Pancreas (tissue), 10 donors: Measurements from ENCODE around the gene PSTPIP1. TPM values are rescaled to one million over a fixed set of nuclear protein-coding genes. Genes with fewer than 3 reads are reported as not detected.
"Not testable (repeated sequence)": the region's sequence is repeated elsewhere in the genome, so short reads cannot be mapped to it uniquely, and the experiment has no call there.

Experiments
- ATAC-seq, 4 donors: fragments of 200-7000 bp; cut with Tn5 transposase; one replicate each; pipeline versions ENCODE4 v1.8.0 to v1.9.1; 2020; ENCODE audit warnings: mild to moderate bottlenecking in 4 of 4, moderate library complexity in 4 of 4
- DNase-seq, 6 donors: peaks; one replicate each; pipeline ENCODE4 v3.0.0-alpha.2; 2020
- FAIRE-seq: peaks from 2 replicates; lab custom pipeline; 2012; peaks lifted over from hg19 to GRCh38; lab: Jason Lieb, UNC
- H3K27ac ChIP-seq, 4 donors: fragments of 200-600 bp; sonication (generic); 1 replicate in 3 of 4; 2 replicates in 1 of 4; pipeline versions ENCODE4 v1.5.0 to v1.8.0; 2020
- H3K27me3 ChIP-seq, 4 donors: fragments of 200-600 bp; one replicate each; pipeline ENCODE4 v1.8.0; 2021
- H3K36me3 ChIP-seq, 3 donors: fragments of 200-600 bp; sonication (generic) in 1 of 3; one replicate each; pipeline versions ENCODE4 v1.5.0 to v1.8.0; 2020 to 2021
- H3K4me1 ChIP-seq, 3 donors: fragments of 200-600 bp; one replicate each; pipeline ENCODE4 v1.8.0; 2021
- H3K4me3 ChIP-seq, 4 donors: fragments of 200-600 bp; sonication (generic) in 2 of 4; one replicate each; pipeline versions ENCODE4 v1.5.0 to v1.8.0; 2020 to 2021
- H3K9me3 ChIP-seq, 4 donors: fragments of 200-600 bp; one replicate each; pipeline ENCODE4 v1.8.0; 2021
- WGBS, 2 donors: extraction: QIAGEN DNeasy Blood & Tissue Kit; methylation state at CpG; one replicate each; pipeline ENCODE4 v1.1.7; 2013; 5-methylcytosine and 5-hydroxymethylcytosine counted together
- intact Hi-C, 3 donors: fragments of 100-400 bp; cut with DNase I; formaldehyde crosslinking; loops; one replicate each; pipeline versions ENCODE4 v1.11.1 to v1.14.2; 2022
- polyA plus RNA-seq, 2 donors: library from polyadenylated mRNA; stranded (reverse); fragments of 200-250 nt; gene quantifications; one replicate each; pipeline ENCODE4 v1.2.3, GENCODE V29; 2013
- total RNA-seq, 6 donors: library from RNA; stranded (reverse); fragmentation: NEBNext Ultra II Directional in 4 of 6; extraction: Animal tissue kit (Norgen Biotek cat#: 25700) in 4 of 6; gene quantifications; one replicate each; pipeline versions ENCODE4 v1.2.1 to v1.2.4, GENCODE V29; 2021 to 2023
- TF ChIP-seq, protein P1 (sequence below), 4 donors: fragments of 200-600 bp; sonication (generic) in 3 of 4; IDR thresholded peaks; one replicate each; pipeline versions ENCODE4 v1.5.0 to v1.8.0; 2021; ENCODE audit warnings: antibody characterized with exemption in 4 of 4
- donor health status: healthy with polysubstance abuse.
- donor health status: DM: no; HTN: no; CAD: no; lungs with moderate emphysema.
- donor health status: DM: no; HTN: no; CAD: no.
- donor health status: control.
- donor health status: control.
- donor health status: Bipolar disorder and iron deficiency.
- donor health status: DM: yes; HTN: yes; CAD: no.
- donor health status: DM: no; HTN: no; CAD: no.
- donor health status: DM: no; HTN: no; CAD: no.
- donor health status: DM: yes; HTN: yes; CAD: no.

Gene PSTPIP1
- total and polyA plus RNA-seq, 8 donors, result 0.83 to 6.2 (median 3.6) TPM; not detected in 1

DNA sequence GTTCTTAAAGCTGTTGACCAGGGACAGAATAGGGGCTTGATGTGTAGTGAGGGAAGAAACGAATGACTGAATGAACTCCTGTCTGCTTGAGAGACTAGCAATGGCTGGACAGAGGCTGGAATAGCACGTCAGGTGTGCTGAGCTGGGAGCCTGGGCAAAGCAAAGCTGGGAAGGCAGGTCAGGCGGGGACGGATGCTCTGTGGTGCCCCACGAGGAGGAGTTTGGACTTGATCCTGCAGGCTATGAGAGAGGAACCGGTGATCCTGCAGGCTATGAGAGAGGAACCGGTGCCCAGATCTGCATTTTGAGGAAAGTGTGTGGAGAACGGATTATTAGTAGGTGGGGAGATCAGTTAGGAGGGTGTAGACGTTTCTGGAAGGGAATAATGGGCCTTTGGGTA, 31.3 kb upstream of the PSTPIP1 start:
- no peak overlapping the region for H3K4me3 ChIP-seq
- FAIRE-seq, result no peak
- peak overlapping the region in 2 of 4 donors; percentile 46 to 48 for H3K27ac ChIP-seq
- TF ChIP-seq, protein P1, sequence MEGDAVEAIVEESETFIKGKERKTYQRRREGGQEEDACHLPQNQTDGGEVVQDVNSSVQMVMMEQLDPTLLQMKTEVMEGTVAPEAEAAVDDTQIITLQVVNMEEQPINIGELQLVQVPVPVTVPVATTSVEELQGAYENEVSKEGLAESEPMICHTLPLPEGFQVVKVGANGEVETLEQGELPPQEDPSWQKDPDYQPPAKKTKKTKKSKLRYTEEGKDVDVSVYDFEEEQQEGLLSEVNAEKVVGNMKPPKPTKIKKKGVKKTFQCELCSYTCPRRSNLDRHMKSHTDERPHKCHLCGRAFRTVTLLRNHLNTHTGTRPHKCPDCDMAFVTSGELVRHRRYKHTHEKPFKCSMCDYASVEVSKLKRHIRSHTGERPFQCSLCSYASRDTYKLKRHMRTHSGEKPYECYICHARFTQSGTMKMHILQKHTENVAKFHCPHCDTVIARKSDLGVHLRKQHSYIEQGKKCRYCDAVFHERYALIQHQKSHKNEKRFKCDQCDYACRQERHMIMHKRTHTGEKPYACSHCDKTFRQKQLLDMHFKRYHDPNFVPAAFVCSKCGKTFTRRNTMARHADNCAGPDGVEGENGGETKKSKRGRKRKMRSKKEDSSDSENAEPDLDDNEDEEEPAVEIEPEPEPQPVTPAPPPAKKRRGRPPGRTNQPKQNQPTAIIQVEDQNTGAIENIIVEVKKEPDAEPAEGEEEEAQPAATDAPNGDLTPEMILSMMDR (IDR thresholded peaks at IDR 0.05), result no peak
- no peaks in the 10 kb centered on the region for H3K27me3 ChIP-seq
- intact Hi-C loops, result no loop called here
- H3K4me1 ChIP-seq, result no peaks in the 10 kb centered on the region
- DNase-seq, result peak in 2 of 6 donors; percentile 36 to 40
- H3K9me3 ChIP-seq, result no peaks in the 10 kb centered on the region
- no peaks in the 10 kb centered on the region for H3K36me3 ChIP-seq
- WGBS, 2 donors, result 41% methylated on average over 9 of the region's 9 CpGs
- ATAC-seq, result peak; percentile 60 to 85 (median 76)

GRCh38 chr15:76964157-76964556, 30.8 kb upstream of the PSTPIP1 start:
- Histone ChIP-seq H3K27ac (peak overlapping the region in 2 of 4 donors; percentile 46 to 48), H3K4me1 (no peaks in the 10 kb centered on the region), H3K27me3 (no peaks in the 10 kb centered on the region), H3K4me3 (no peak overlapping the region), H3K9me3 (no peaks in the 10 kb centered on the region), H3K36me3 (no peaks in the 10 kb centered on the region)
- TF ChIP-seq, protein P1 (IDR thresholded peaks at IDR 0.05), result no peak
- intact Hi-C loops, result no loop called here
- FAIRE-seq (no peak), DNase-seq (no peak), ATAC-seq (peak; percentile 32 to 64 (median 54))
- 24 to 29% methylated on average over 5 of the region's 5 CpGs for WGBS, 2 donors

DNA sequence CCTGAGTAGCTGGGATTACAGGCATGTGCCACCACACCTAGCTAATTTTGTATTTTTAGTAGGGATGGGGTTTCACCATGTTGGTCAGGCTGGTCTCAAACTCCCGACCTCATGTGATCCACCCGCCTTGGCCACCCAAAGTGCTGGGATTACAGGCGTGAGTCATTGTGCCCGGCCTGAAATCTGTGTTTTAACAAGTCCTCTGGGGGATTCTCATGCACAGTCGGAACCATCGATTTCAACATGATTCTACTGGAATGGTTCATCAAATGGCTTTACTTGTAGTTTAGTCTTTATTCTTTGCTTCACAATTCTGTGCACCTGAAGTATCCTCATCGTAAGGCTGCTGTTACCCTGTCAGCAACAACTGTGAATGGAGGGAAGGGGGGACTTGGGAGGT, 28.9 kb upstream of the PSTPIP1 start:
- 82 to 87% methylated on average over 7 of the region's 7 CpGs for WGBS, 2 donors
- H3K36me3 ChIP-seq, FAIRE-seq, H3K4me1 ChIP-seq, H3K9me3 ChIP-seq, H3K4me3 ChIP-seq, ATAC-seq, H3K27ac ChIP-seq, DNase-seq, intact Hi-C loops, H3K27me3 ChIP-seq: not testable (repeated sequence)

- DNase-seq (no peak), ATAC-seq (no peak), FAIRE-seq (no peak)
- Histone ChIP-seq H3K27me3 (no peaks in the 10 kb centered on the region), H3K4me1 (no peaks in the 10 kb centered on the region), H3K4me3 (no peak overlapping the region), H3K36me3 (no peaks in the 10 kb centered on the region), H3K27ac (no peak overlapping the region), H3K9me3 (no peaks in the 10 kb centered on the region)
- TF ChIP-seq, protein P1 (IDR thresholded peaks at IDR 0.05), result no peak
- 49 to 50% methylated on average over 4 of the region's 4 CpGs for WGBS, 2 donors
- intact Hi-C loops, result no loop called here
Measured at GRCh38 chr15:76967067-76967466, 27.9 kb upstream of the PSTPIP1 start.

GRCh38 chr15:76968306-76968705, 26.6 kb upstream of the PSTPIP1 start:
- H3K36me3 ChIP-seq, result no peaks in the 10 kb centered on the region
- H3K4me1 ChIP-seq, result no peaks in the 10 kb centered on the region
- no peaks in the 10 kb centered on the region for H3K9me3 ChIP-seq
- TF ChIP-seq, protein P1 (IDR thresholded peaks at IDR 0.05), result no peak
- intact Hi-C loops, result no loop called here
- DNase-seq (no peak), FAIRE-seq (no peak), ATAC-seq (no peak)
- H3K27me3 ChIP-seq, result no peaks in the 10 kb centered on the region
- WGBS, 2 donors, result 88 to 96% methylated on average over 1 of the region's 1 CpG
- no peak overlapping the region for H3K27ac ChIP-seq
- no peak overlapping the region for H3K4me3 ChIP-seq
